Vagina (tissue), 2 donors: ENCODE results near the gene CT47C1. TPM values are rescaled to one million over a fixed set of nuclear protein-coding genes. Genes with fewer than 3 reads are reported as not detected.

Source experiments
- DNase-seq, 2 donors: peaks; one replicate each; pipeline ENCODE4 v3.0.0-alpha.2; 2017; ENCODE audit errors: extremely low spot score in 2 of 2
- H3K27ac ChIP-seq: fragments of 200-600 bp; sonication (generic); one replicate; pipeline ENCODE4 v1.5.1; 2019
- H3K27me3 ChIP-seq: fragments of 200-600 bp; sonication (generic); one replicate; pipeline ENCODE4 v1.5.1; 2019
- H3K36me3 ChIP-seq, 2 donors: fragments of 200-600 bp; sonication (generic); one replicate each; pipeline ENCODE4 v1.5.1; 2017 to 2019
- H3K4me1 ChIP-seq: fragments of 200-600 bp; sonication (generic); one replicate; pipeline ENCODE4 v1.5.1; 2019
- H3K4me3 ChIP-seq, 2 donors: fragments of 200-600 bp; sonication (generic); 1 replicate in 1 of 2; 2 replicates in 1 of 2; pipeline ENCODE4 v1.5.1; 2016 to 2019
- H3K9me3 ChIP-seq: fragments of 200-600 bp; sonication (generic); one replicate; pipeline ENCODE4 v1.5.1; 2019
- CTCF ChIP-seq, 3 experiments: fragments of 450-650 bp in 2 of 3; fragments of 200-600 bp in 1 of 3; sonication (generic) in 1 of 3; IDR thresholded peaks; one replicate each; pipeline ENCODE4 v1.5.1; 2017 to 2019; ENCODE audit warnings: antibody characterized with exemption in 3 of 3, mild to moderate bottlenecking in 2 of 3, moderate library complexity in 2 of 3
- POLR2A ChIP-seq, 2 donors: fragments of 450-650 bp; IDR thresholded peaks; one replicate each; pipeline ENCODE4 v1.6.1; 2017; ENCODE audit warnings: antibody characterized with exemption in 2 of 2, mild to moderate bottlenecking in 2 of 2, moderate library complexity in 2 of 2
- POLR2AphosphoS5 ChIP-seq, 2 donors: sonication (generic); formaldehyde crosslinking; IDR thresholded peaks; one replicate each; pipeline ENCODE4 v1.9.0; 2017; ENCODE audit warnings: antibody characterized with exemption in 2 of 2, mild to moderate bottlenecking in 2 of 2, low read depth in 1 of 2; ENCODE audit not compliant: insufficient read depth in 1 of 2
- intact Hi-C: fragments of 100-400 bp; cut with DNase I; formaldehyde crosslinking; loops from one replicate; pipeline ENCODE4 v1.15.1; 2023
- total RNA-seq: library from RNA; depleted of rRNA; stranded (reverse); fragments of >200 nt; gene quantifications from one replicate; pipeline ENCODE4 v1.2.3, GENCODE V29; 2016

CT47C1 gene
- total RNA-seq, 1 donor from 2014 or later: not detected

- H3K4me1 ChIP-seq: no peaks in the 10 kb centered on the region
- no peak overlapping the region for H3K4me3 ChIP-seq
- H3K9me3 ChIP-seq: no peaks in the 10 kb centered on the region
- intact Hi-C loops: loop anchor here (5.0 kb wide), 1 partner anchor 217 kb away; no protein-coding TSS in a partner anchor
- DNase-seq: no peak
- no peaks in the 10 kb centered on the region for H3K27me3 ChIP-seq
- TF ChIP-seq POLR2AphosphoS5 (IDR thresholded peaks at IDR 0.05; ENCODE audit: insufficient read depth in 1 of 2, low read depth in 1 of 2): no peak
- TF ChIP-seq CTCF (IDR thresholded peaks at IDR 0.05): no peak
- TF ChIP-seq POLR2A (IDR thresholded peaks at IDR 0.05): no peak
- H3K36me3 ChIP-seq: no peaks in the 10 kb centered on the region
- no peak overlapping the region for H3K27ac ChIP-seq
Observed at GRCh38 chrX:119073911-119074310, 1.1 kb downstream of the CT47C1 start.

- no peaks in the 10 kb centered on the region for H3K36me3 ChIP-seq
- no peak for DNase-seq
- H3K27ac ChIP-seq: no peak overlapping the region
- no peak for TF ChIP-seq POLR2AphosphoS5 (IDR thresholded peaks at IDR 0.05; ENCODE audit: insufficient read depth in 1 of 2, low read depth in 1 of 2)
- TF ChIP-seq CTCF (IDR thresholded peaks at IDR 0.05): no peak
- no peak for TF ChIP-seq POLR2A (IDR thresholded peaks at IDR 0.05)
- no peaks in the 10 kb centered on the region for H3K4me1 ChIP-seq
- H3K9me3 ChIP-seq: no peaks in the 10 kb centered on the region
- intact Hi-C loops: no loop called here
- no peaks in the 10 kb centered on the region for H3K27me3 ChIP-seq
- no peak overlapping the region for H3K4me3 ChIP-seq
Observed at GRCh38 chrX:119075270-119076025, 2.7 kb downstream of the CT47C1 start.

- Histone ChIP-seq H3K36me3 (no peaks in the 10 kb centered on the region), H3K4me3 (no peak overlapping the region), H3K9me3 (no peaks in the 10 kb centered on the region), H3K4me1 (no peaks in the 10 kb centered on the region), H3K27me3 (no peaks in the 10 kb centered on the region), H3K27ac (no peak overlapping the region)
- no peak for DNase-seq
- intact Hi-C loops: no loop called here
- no peak for TF ChIP-seq POLR2A (IDR thresholded peaks at IDR 0.05)
- no peak for TF ChIP-seq CTCF (IDR thresholded peaks at IDR 0.05)
- TF ChIP-seq POLR2AphosphoS5 (IDR thresholded peaks at IDR 0.05; ENCODE audit: insufficient read depth in 1 of 2, low read depth in 1 of 2): no peak
Observed at GRCh38 chrX:119082278-119082677, 9.5 kb downstream of the CT47C1 start.

GRCh38 chrX:119084766-119085165 lies 12.0 kb downstream of the CT47C1 start:
- TF ChIP-seq CTCF (IDR thresholded peaks at IDR 0.05): no peak
- no peak for TF ChIP-seq POLR2AphosphoS5 (IDR thresholded peaks at IDR 0.05; ENCODE audit: insufficient read depth in 1 of 2, low read depth in 1 of 2)
- no peak for TF ChIP-seq POLR2A (IDR thresholded peaks at IDR 0.05)
- peak in 1 of 2 donors; percentile 34 for DNase-seq
- no peak overlapping the region for H3K4me3 ChIP-seq
- H3K36me3 ChIP-seq: no peaks in the 10 kb centered on the region
- no peaks in the 10 kb centered on the region for H3K9me3 ChIP-seq
- no peaks in the 10 kb centered on the region for H3K27me3 ChIP-seq
- intact Hi-C loops: no loop called here
- H3K4me1 ChIP-seq: no peaks in the 10 kb centered on the region
- no peak overlapping the region for H3K27ac ChIP-seq

- TF ChIP-seq POLR2AphosphoS5 (IDR thresholded peaks at IDR 0.05; ENCODE audit: insufficient read depth in 1 of 2, low read depth in 1 of 2) (no peak), CTCF (IDR thresholded peaks at IDR 0.05) (no peak), POLR2A (IDR thresholded peaks at IDR 0.05) (no peak)
- Histone ChIP-seq H3K27me3 (no peaks in the 10 kb centered on the region), H3K36me3 (no peaks in the 10 kb centered on the region), H3K4me1 (no peaks in the 10 kb centered on the region), H3K9me3 (no peaks in the 10 kb centered on the region), H3K4me3 (no peak overlapping the region), H3K27ac (no peak overlapping the region)
- no peak for DNase-seq
- intact Hi-C loops: no loop called here
Observed at GRCh38 chrX:119087121-119087520, 14.3 kb downstream of the CT47C1 start.
